Measurements from ENCODE around the gene DNASE1L3. TPM values are rescaled to one million over a fixed set of nuclear protein-coding genes. Genes with fewer than 3 reads are reported as not detected.

DNASE1L3 gene, protein sequence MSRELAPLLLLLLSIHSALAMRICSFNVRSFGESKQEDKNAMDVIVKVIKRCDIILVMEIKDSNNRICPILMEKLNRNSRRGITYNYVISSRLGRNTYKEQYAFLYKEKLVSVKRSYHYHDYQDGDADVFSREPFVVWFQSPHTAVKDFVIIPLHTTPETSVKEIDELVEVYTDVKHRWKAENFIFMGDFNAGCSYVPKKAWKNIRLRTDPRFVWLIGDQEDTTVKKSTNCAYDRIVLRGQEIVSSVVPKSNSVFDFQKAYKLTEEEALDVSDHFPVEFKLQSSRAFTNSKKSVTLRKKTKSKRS
- not detected for polyA plus RNA-seq (2013, experiment 1 of 4)
- not detected for polyA plus RNA-seq (2013, experiment 2 of 4)
- polyA plus RNA-seq (2013, experiment 3 of 4), result not detected
- polyA plus RNA-seq (2013, experiment 4 of 4), result not detected

DNA sequence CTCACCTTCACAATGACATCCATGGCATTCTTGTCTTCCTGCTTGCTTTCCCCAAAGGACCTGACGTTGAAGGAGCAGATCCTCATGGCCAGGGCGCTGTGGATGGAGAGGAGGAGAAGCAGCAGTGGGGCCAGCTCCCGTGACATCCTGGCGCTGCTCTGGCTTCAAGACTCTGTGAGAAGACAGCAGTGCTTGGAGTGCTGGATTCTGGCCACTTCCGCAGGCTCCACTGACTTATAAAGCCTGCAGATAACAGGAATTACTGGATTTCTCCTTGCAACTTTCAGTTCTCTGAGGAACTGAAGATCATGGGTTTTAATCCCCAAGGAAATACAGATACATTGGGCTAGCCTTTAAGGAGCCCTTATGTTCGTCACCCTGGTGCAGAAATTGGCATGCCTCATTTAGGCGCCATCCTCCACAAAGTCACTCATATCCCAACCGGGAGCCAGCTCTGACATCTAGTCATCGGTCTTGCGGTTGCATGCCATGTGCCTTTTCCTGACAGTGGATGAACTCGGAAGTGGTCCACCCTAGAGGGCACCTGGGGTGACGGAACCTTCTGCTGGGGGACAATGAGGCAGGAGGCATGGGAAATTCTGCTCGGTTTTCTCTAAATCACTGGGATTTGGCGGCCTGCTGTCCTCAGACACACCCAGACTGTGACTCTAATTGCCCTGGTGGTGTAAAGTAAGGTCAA, at the start of gene DNASE1L3:
DNASE1L3 (minus strand) TSS at position 212 of the 700 bp plus-strand sequence; CDS start at position 146, 66 bp downstream.
- WGBS, 2 experiments, result 90 to 93% methylated on average over 14 of the region's 14 CpGs
- Histone ChIP-seq H3K4me3 (ENCODE audit: insufficient read depth, low read depth, low read length) (no peak within 1 kb of the TSS), H3K36me3 (ENCODE audit: control insufficient read depth, insufficient read depth, low read length) (no peaks in the 10 kb centered on the region), H3K9me3 (ENCODE audit: control insufficient read depth, low read length) (no peaks in the 10 kb centered on the region), H3K27me3 (ENCODE audit: control insufficient read depth, insufficient read depth, low read length, poor library complexity, severe bottlenecking) (no peaks in the 10 kb centered on the region), H3K27ac (ENCODE audit: insufficient read depth, low read depth, low read length, poor library complexity, severe bottlenecking) (no peak within 1 kb of the TSS), H3K4me1 (ENCODE audit: control insufficient read depth, insufficient read depth, low read length) (no peaks in the 10 kb centered on the region)

DNA sequence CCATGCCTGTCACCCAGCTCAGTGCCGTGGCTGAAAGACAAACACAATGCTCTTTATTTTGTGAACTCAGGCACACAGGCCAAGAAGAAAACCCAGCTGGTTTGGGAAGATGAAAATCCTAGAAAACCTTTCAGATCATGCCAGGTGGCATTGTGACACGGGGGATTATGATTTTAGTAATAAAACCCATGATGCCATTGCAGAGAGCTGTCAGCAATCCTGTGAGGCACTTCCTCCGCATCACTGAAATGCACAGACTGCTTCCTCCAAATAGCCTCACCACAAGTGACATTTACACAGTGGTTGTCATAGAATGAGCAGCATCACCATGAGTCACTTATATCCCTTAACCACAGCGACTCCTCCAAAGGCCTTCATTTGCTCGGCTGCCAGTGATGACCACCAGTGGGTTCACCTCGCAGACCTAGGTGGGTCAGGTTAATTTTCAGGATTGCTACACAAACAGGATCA, 49.5 kb upstream of the DNASE1L3 start:
- WGBS, 2 experiments, result 88 to 91% methylated on average over 6 of the region's 6 CpGs
- H3K27ac ChIP-seq (ENCODE audit: insufficient read depth, low read depth, low read length, poor library complexity, severe bottlenecking), result no peak overlapping the region
- no peak overlapping the region for H3K4me3 ChIP-seq (ENCODE audit: insufficient read depth, low read depth, low read length)
- H3K4me1 ChIP-seq (ENCODE audit: control insufficient read depth, insufficient read depth, low read length), result peaks cover 17% of the 10 kb centered on the region
- no peaks in the 10 kb centered on the region for H3K9me3 ChIP-seq (ENCODE audit: control insufficient read depth, low read length)
- no peaks in the 10 kb centered on the region for H3K27me3 ChIP-seq (ENCODE audit: control insufficient read depth, insufficient read depth, low read length, poor library complexity, severe bottlenecking)
- H3K36me3 ChIP-seq (ENCODE audit: control insufficient read depth, insufficient read depth, low read length), result no peaks in the 10 kb centered on the region

DNA sequence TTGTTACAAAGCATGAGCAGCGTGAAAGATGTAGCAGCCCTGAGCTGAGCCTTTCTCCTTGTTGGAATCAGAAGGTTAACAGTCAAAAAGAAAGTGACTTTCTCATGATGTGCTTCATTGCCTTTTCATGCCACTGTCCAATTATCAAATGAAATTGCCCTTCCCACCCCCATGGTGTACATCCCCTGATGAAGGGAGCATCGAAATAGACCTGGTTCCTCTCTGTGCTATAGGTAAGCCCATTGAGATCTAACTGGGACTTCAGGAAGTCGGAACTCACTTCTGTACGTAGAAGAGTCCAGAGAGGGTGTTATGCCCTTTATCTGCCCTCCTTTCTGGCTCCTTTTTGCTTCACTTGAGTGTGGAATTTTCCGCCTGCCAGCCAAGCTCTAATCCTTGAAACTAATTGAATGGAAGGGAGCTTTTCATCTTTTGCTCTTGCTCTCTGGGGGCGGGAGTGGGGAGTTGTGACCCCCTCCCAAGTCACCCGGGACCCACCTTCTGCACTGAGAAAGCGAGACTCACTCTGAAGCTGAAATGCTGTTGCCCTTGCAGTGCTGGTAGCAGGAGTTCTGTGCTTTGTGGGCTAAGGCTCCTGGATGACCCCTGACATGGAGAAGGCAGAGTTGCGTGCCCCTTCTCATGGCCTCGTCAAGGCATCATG, 47.8 kb upstream of the DNASE1L3 start:
- H3K4me3 ChIP-seq (ENCODE audit: insufficient read depth, low read depth, low read length), result no peak overlapping the region
- no peaks in the 10 kb centered on the region for H3K9me3 ChIP-seq (ENCODE audit: control insufficient read depth, low read length)
- H3K27ac ChIP-seq (ENCODE audit: insufficient read depth, low read depth, low read length, poor library complexity, severe bottlenecking), result peak overlapping the region; percentile 78
- H3K27me3 ChIP-seq (ENCODE audit: control insufficient read depth, insufficient read depth, low read length, poor library complexity, severe bottlenecking), result no peaks in the 10 kb centered on the region
- H3K36me3 ChIP-seq (ENCODE audit: control insufficient read depth, insufficient read depth, low read length), result no peaks in the 10 kb centered on the region
- peaks cover 17% of the 10 kb centered on the region for H3K4me1 ChIP-seq (ENCODE audit: control insufficient read depth, insufficient read depth, low read length)
- 74 to 76% methylated on average over 10 of the region's 10 CpGs for WGBS, 2 experiments

DNA sequence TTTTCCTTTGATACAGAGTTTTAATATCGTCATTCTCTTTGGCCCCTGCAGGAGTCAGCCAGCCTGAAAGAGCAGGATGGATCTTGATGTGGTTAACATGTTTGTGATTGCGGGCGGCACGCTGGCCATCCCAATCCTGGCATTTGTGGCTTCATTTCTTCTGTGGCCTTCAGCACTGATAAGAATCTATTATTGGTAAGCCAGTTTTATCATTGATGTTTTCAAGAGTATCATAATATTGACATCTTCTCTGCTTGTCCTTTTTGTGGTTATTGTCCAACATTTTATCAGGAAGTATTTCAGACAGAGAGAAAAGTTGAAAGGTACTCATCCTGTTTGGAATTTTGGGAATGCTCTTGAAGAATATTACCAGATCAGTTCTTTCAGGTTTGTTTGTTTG, 45.7 kb upstream of the DNASE1L3 start:
- Histone ChIP-seq H3K27ac (ENCODE audit: insufficient read depth, low read depth, low read length, poor library complexity, severe bottlenecking) (no peak overlapping the region), H3K9me3 (ENCODE audit: control insufficient read depth, low read length) (no peaks in the 10 kb centered on the region), H3K4me1 (ENCODE audit: control insufficient read depth, insufficient read depth, low read length) (peaks cover 17% of the 10 kb centered on the region), H3K27me3 (ENCODE audit: control insufficient read depth, insufficient read depth, low read length, poor library complexity, severe bottlenecking) (no peaks in the 10 kb centered on the region), H3K4me3 (ENCODE audit: insufficient read depth, low read depth, low read length) (no peak overlapping the region), H3K36me3 (ENCODE audit: control insufficient read depth, insufficient read depth, low read length) (no peaks in the 10 kb centered on the region)
- WGBS, 2 experiments, result 88 to 96% methylated on average over 4 of the region's 4 CpGs

DNA sequence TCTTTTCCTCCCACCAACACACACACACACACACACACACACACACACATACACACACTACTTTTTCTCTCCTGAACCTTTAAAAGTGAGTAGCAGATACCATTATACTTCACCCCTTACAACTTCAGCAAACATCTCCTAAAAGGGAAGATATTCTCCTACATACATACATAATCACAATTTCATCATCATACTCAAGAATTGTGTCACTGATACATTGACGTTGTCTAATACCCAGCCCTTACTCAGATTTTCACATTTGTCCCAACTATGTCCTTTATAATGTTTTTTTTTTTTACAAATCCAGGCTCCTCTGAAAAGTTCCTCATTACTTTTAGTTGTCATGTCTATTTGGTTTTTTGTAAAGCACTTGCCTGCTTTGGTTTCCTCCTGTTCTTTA, 45.3 kb upstream of the DNASE1L3 start:
- 90 to 94% methylated on average over 1 of the region's 1 CpG for WGBS, 2 experiments
- peaks cover 17% of the 10 kb centered on the region for H3K4me1 ChIP-seq (ENCODE audit: control insufficient read depth, insufficient read depth, low read length)
- H3K4me3 ChIP-seq (ENCODE audit: insufficient read depth, low read depth, low read length), result no peak overlapping the region
- no peak overlapping the region for H3K27ac ChIP-seq (ENCODE audit: insufficient read depth, low read depth, low read length, poor library complexity, severe bottlenecking)
- H3K27me3 ChIP-seq (ENCODE audit: control insufficient read depth, insufficient read depth, low read length, poor library complexity, severe bottlenecking), result no peaks in the 10 kb centered on the region
- H3K36me3 ChIP-seq (ENCODE audit: control insufficient read depth, insufficient read depth, low read length), result no peaks in the 10 kb centered on the region
- no peaks in the 10 kb centered on the region for H3K9me3 ChIP-seq (ENCODE audit: control insufficient read depth, low read length)

DNA sequence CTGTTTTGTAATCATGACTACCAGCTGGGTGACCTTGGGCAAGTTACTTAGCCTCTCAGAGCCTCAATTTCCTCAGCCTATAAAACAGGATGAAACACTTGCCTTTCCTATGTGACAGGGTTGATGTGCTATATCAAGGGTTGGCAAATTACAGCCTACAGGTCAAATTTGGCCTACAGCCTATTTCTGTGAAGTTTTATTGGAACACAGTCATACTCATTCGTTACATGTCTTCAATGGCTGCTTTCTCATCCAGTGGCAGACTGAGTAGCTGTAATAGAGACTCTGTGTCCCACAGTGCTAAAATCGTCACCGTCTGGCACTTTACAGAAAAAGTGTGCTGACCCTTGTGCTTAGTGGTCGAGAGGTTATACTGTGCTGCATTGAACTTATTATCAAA, 43.4 kb upstream of the DNASE1L3 start:
- no peaks in the 10 kb centered on the region for H3K36me3 ChIP-seq (ENCODE audit: control insufficient read depth, insufficient read depth, low read length)
- no peak overlapping the region for H3K27ac ChIP-seq (ENCODE audit: insufficient read depth, low read depth, low read length, poor library complexity, severe bottlenecking)
- no peaks in the 10 kb centered on the region for H3K27me3 ChIP-seq (ENCODE audit: control insufficient read depth, insufficient read depth, low read length, poor library complexity, severe bottlenecking)
- peaks cover 20% of the 10 kb centered on the region for H3K4me1 ChIP-seq (ENCODE audit: control insufficient read depth, insufficient read depth, low read length)
- no peaks in the 10 kb centered on the region for H3K9me3 ChIP-seq (ENCODE audit: control insufficient read depth, low read length)
- H3K4me3 ChIP-seq (ENCODE audit: insufficient read depth, low read depth, low read length), result no peak overlapping the region
- 90 to 97% methylated on average over 4 of the region's 4 CpGs for WGBS, 2 experiments

DNA sequence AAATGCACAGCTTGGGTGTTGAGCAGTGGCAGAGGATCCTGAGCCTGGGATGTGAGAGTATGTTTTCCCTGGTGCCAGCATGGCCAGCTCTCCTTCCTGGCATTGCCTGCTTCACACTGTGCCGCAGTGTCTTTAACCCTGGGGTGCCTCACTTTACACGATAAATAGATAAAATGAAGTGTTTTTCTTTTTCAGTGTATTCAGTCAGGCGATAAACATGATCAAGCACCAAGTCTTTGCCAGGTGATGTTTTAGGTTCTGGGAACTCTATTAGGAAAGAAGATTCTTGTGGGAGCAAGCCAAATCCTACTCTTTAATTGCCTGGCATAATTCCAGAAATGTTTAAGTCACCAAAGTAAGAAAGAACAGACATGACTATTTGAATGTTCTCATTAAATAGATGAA, 40.9 kb upstream of the DNASE1L3 start:
- Histone ChIP-seq H3K27me3 (ENCODE audit: control insufficient read depth, insufficient read depth, low read length, poor library complexity, severe bottlenecking) (no peaks in the 10 kb centered on the region), H3K27ac (ENCODE audit: insufficient read depth, low read depth, low read length, poor library complexity, severe bottlenecking) (no peak overlapping the region), H3K9me3 (ENCODE audit: control insufficient read depth, low read length) (no peaks in the 10 kb centered on the region), H3K4me1 (ENCODE audit: control insufficient read depth, insufficient read depth, low read length) (peaks cover 12% of the 10 kb centered on the region), H3K36me3 (ENCODE audit: control insufficient read depth, insufficient read depth, low read length) (no peaks in the 10 kb centered on the region), H3K4me3 (ENCODE audit: insufficient read depth, low read depth, low read length) (no peak overlapping the region)
- 90 to 92% methylated on average over 3 of the region's 3 CpGs for WGBS, 2 experiments

DNA sequence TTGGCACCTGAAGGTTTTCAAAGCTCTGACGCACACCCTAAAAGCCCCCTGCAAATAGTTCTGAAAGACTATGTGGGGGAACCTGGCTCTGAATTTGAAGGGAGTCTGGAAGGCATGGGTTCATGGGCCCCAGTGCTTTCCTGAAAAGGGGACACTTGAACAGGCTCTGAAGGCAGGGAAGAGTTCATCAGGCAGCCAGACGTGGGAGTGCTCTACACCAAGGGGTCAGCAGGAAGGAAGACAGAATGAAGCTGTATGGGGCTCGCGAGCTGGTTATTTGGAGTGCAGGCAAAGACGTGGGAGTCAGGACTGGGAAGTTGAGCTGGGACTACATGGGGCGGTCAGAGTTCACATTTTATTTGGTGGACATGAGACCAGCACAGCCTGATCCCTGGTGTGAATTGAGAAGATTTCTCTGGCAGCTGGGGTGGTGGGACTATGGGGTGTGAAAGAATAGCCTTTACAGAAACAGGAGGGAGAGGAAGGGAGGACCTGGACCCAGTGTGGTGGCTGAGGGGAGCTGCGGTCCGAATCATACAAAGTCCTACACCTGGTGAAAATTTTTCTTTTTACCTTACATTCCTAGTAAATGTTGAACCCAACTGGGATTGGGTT, 39.4 kb upstream of the DNASE1L3 start:
- Histone ChIP-seq H3K27me3 (ENCODE audit: control insufficient read depth, insufficient read depth, low read length, poor library complexity, severe bottlenecking) (no peaks in the 10 kb centered on the region), H3K36me3 (ENCODE audit: control insufficient read depth, insufficient read depth, low read length) (no peaks in the 10 kb centered on the region), H3K4me1 (ENCODE audit: control insufficient read depth, insufficient read depth, low read length) (peaks cover 15% of the 10 kb centered on the region), H3K27ac (ENCODE audit: insufficient read depth, low read depth, low read length, poor library complexity, severe bottlenecking) (peak overlapping the region; percentile 75), H3K4me3 (ENCODE audit: insufficient read depth, low read depth, low read length) (peak overlapping the region; percentile 5), H3K9me3 (ENCODE audit: control insufficient read depth, low read length) (no peaks in the 10 kb centered on the region)
- WGBS, 2 experiments, result 61 to 74% methylated on average over 7 to 8 of the region's 8 CpGs

DNA sequence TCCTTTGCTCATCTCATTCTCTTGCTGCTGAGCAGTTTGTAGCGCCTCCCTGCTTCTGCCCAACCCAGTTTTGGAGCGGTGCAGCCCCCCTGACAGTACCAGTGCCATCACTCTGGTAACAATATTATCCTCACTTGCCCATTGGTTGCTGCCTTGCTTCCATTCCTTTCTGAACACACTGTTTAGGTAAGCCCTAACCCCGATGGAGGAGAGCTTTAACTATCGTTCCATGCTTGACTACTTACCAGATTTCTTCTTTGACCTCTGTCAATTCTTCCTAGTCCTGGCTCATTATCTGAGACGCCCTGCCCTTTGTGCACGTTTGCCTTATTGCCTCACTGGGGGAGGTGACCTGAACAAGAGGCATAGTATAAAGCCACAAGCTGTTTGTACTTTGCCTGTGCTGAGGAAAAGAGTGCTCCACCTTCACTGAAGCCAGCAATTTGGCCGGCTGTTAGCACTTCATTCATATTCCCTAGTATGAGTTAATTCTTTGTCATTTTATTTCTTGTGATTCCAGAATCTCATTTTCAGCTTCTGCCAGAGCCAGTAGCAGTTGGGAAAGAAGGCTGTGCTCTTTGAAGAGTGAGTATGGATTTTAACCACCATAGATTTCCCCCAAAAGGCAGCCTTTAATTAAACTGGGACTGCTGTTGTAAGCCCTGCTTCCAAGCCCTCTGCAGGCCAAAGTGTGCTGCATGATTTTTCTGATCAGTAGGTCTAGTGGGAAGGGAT, 38.8 kb upstream of the DNASE1L3 start:
- no peaks in the 10 kb centered on the region for H3K27me3 ChIP-seq (ENCODE audit: control insufficient read depth, insufficient read depth, low read length, poor library complexity, severe bottlenecking)
- H3K36me3 ChIP-seq (ENCODE audit: control insufficient read depth, insufficient read depth, low read length), result no peaks in the 10 kb centered on the region
- WGBS, 2 experiments, result 24 to 32% methylated on average over 6 to 7 of the region's 7 CpGs
- H3K9me3 ChIP-seq (ENCODE audit: control insufficient read depth, low read length), result no peaks in the 10 kb centered on the region
- peak overlapping the region; percentile 7 for H3K4me3 ChIP-seq (ENCODE audit: insufficient read depth, low read depth, low read length)
- peaks cover 15% of the 10 kb centered on the region for H3K4me1 ChIP-seq (ENCODE audit: control insufficient read depth, insufficient read depth, low read length)
- H3K27ac ChIP-seq (ENCODE audit: insufficient read depth, low read depth, low read length, poor library complexity, severe bottlenecking), result peak overlapping the region; percentile 75

Data from ectodermal cell (in vitro differentiated cells).